GM21825 (cell line): Measurements from ENCODE around the gene IL16.
"Not testable (repeated sequence)": the region's sequence is repeated elsewhere in the genome, so short reads cannot be mapped to it uniquely, and the experiment has no call there.

Experiments used
- ATAC-seq: cut with Tn5 transposase; IDR thresholded peaks from one replicate; pipeline ENCODE4 v1.9.1; 2021; ENCODE audit warnings: mild to moderate bottlenecking, moderate library complexity; ENCODE audit not compliant: unreplicated experiment

IL16 gene

GRCh38 chr15:81331600-81331999 lies 134.9 kb downstream of the IL16 start:
- ATAC-seq, result no peak

GRCh38 chr15:81332326-81332725 lies 135.6 kb downstream of the IL16 start:
- no peak for ATAC-seq

GRCh38 chr15:81333363-81333762 lies 136.7 kb downstream of the IL16 start:
- no peak for ATAC-seq

- ATAC-seq, result no peak
These were observed 138.2 kb downstream of the IL16 start for GRCh38 chr15:81334768-81335435.

- no peak for ATAC-seq
These were observed 139.0 kb downstream of the IL16 start for GRCh38 chr15:81335631-81336030.

- no peak for ATAC-seq
These were observed 139.9 kb downstream of the IL16 start for GRCh38 chr15:81336568-81336967.

- no peak for ATAC-seq
These were observed 140.6 kb downstream of the IL16 start for GRCh38 chr15:81337241-81337640.

GRCh38 chr15:81337713-81338157 lies 141.1 kb downstream of the IL16 start:
- no peak for ATAC-seq

GRCh38 chr15:81338170-81339007 lies 141.7 kb downstream of the IL16 start:
- ATAC-seq, result no peak

GRCh38 chr15:81339321-81339720 lies 142.6 kb downstream of the IL16 start:
- no peak for ATAC-seq

GRCh38 chr15:81339851-81340250 lies 143.2 kb downstream of the IL16 start:
- ATAC-seq, result no peak

GRCh38 chr15:81341351-81341750 lies 144.7 kb downstream of the IL16 start:
- ATAC-seq, result no peak

- no peak for ATAC-seq
These were observed 146.7 kb downstream of the IL16 start for GRCh38 chr15:81343371-81343770.

- ATAC-seq, result no peak
These were observed 149.9 kb downstream of the IL16 start for GRCh38 chr15:81346611-81347010.

GRCh38 chr15:81347910-81348309 lies 151.2 kb downstream of the IL16 start:
- no peak for ATAC-seq

- not testable (repeated sequence) for ATAC-seq
These were observed 152.0 kb downstream of the IL16 start for GRCh38 chr15:81348691-81349090.

GRCh38 chr15:81349271-81349670 lies 152.6 kb downstream of the IL16 start:
- no peak for ATAC-seq

- no peak for ATAC-seq
These were observed 155.0 kb downstream of the IL16 start for GRCh38 chr15:81351651-81352050.

- no peak for ATAC-seq
These were observed 159.6 kb downstream of the IL16 start for GRCh38 chr15:81356252-81356651.

GRCh38 chr15:81357180-81357686 lies 160.6 kb downstream of the IL16 start:
- ATAC-seq, result no peak

- no peak for ATAC-seq
These were observed 161.6 kb downstream of the IL16 start for GRCh38 chr15:81358248-81358647.

GRCh38 chr15:81360491-81360890 lies 163.8 kb downstream of the IL16 start:
- no peak for ATAC-seq
